ENCODE data around the gene TRIM16.
"Not testable (repeated sequence)": the region's sequence is repeated elsewhere in the genome, so short reads cannot be mapped to it uniquely, and the experiment has no call there.

The TRIM16 gene

DNA sequence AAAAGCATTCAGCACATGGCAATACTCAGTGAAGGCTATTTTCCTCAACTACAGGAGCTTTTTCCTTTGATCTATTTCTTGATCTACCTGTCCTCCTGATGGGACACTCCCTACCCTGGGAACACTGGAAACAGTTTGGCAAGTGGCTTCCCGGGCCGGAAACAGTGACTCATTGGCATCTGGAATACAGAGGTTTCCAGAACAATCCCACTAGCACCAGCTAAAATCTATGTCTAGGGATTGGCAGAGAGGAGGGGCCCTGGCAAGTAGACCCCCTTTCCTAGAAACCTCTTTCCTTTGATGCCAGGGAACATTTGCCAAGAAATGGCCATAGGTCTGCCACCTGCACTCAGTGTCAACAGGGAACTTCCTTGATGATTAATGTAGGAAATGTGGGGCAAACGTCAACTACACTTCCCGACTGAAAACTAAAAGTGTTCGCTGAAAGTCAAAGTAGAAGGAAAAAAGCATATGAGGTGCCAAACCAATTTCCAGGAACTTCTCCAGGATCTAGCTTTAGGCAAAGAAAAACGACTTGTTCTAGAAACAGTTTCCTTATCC is 34.2 kb downstream of the TRIM16 start:
- Histone ChIP-seq H3K4me2 (ENCODE audit: low read length) (no peak overlapping the region), H3K9ac (ENCODE audit: low read length) (no peak overlapping the region)

GRCh38 chr17:15648386-15648785 is 35.7 kb downstream of the TRIM16 start:
- Histone ChIP-seq H3K4me3 (ENCODE audit: low read depth, low read length, poor library complexity, severe bottlenecking) (no peak overlapping the region), H4K20me1 (ENCODE audit: insufficient read depth, low read length) (no peaks in the 10 kb centered on the region), H3K9me3 (ENCODE audit: low read length) (no peaks in the 10 kb centered on the region), H3K9me2 (ENCODE audit: low read depth, low read length) (no peaks in the 10 kb centered on the region), H3K4me1 (ENCODE audit: insufficient read depth, low read length, severe bottlenecking) (no peaks in the 10 kb centered on the region), H3F3A (ENCODE audit: insufficient read depth, low read length) (no peaks in the 10 kb centered on the region), H3K27ac (ENCODE audit: low read depth, low read length, poor library complexity, severe bottlenecking) (no peak overlapping the region), H3K79me2 (ENCODE audit: insufficient read depth, low read length) (no peaks in the 10 kb centered on the region), H3K36me3 (ENCODE audit: insufficient read depth, low read length) (no peaks in the 10 kb centered on the region), H3K27me3 (ENCODE audit: insufficient read depth, low read length) (no peaks in the 10 kb centered on the region), H2AFZ (ENCODE audit: low read length) (no peak overlapping the region), H3K9ac (ENCODE audit: low read length) (no peak overlapping the region), H3K4me2 (ENCODE audit: low read length) (no peak overlapping the region)
- TF ChIP-seq CTCF (IDR thresholded peaks at IDR 0.05; ENCODE audit: low read length): no peak

More for the DNA sequence above, 34.2 kb downstream of the TRIM16 start:
- no peak overlapping the region for H2AFZ ChIP-seq (ENCODE audit: low read length)
- no peaks in the 10 kb centered on the region for H3K9me3 ChIP-seq (ENCODE audit: low read length)
- no peaks in the 10 kb centered on the region for H3K9me2 ChIP-seq (ENCODE audit: low read depth, low read length)
- H3K36me3 ChIP-seq (ENCODE audit: insufficient read depth, low read length): no peaks in the 10 kb centered on the region
- H3K79me2 ChIP-seq (ENCODE audit: insufficient read depth, low read length): no peaks in the 10 kb centered on the region
- H3K4me3 ChIP-seq (ENCODE audit: low read depth, low read length, poor library complexity, severe bottlenecking): no peak overlapping the region
- H3F3A ChIP-seq (ENCODE audit: insufficient read depth, low read length): no peaks in the 10 kb centered on the region
- H3K27me3 ChIP-seq (ENCODE audit: insufficient read depth, low read length): no peaks in the 10 kb centered on the region
- no peaks in the 10 kb centered on the region for H4K20me1 ChIP-seq (ENCODE audit: insufficient read depth, low read length)
- no peaks in the 10 kb centered on the region for H3K4me1 ChIP-seq (ENCODE audit: insufficient read depth, low read length, severe bottlenecking)
- no peak for TF ChIP-seq CTCF (IDR thresholded peaks at IDR 0.05; ENCODE audit: low read length)
- TF ChIP-seq EZH2 (IDR thresholded peaks at IDR 0.05; ENCODE audit: borderline replicate concordance, low read length): no peak
- no peak overlapping the region for H3K27ac ChIP-seq (ENCODE audit: low read depth, low read length, poor library complexity, severe bottlenecking)

DNA sequence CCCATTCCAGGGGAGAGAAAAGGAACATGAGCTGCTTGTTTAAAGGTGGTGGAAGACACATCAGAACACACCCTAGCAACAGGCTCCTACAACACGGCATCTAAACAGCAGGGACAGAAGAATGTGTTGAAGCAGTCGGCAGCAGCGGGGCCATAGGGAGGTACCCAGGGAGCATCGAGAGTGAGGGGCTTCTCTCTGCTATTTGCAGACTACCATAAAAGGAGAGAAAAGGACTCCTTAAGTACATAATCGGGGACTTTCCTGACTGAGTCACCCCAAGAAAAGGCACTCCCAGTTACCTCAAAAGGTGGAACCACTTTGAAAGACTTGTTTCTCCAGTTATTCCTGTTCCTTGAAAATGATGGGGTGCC is 38.2 kb downstream of the TRIM16 start:
- H3K36me3 ChIP-seq (ENCODE audit: insufficient read depth, low read length); H3K9me2 ChIP-seq (ENCODE audit: low read depth, low read length); H2AFZ ChIP-seq (ENCODE audit: low read length); H3K9me3 ChIP-seq (ENCODE audit: low read length); H3K27ac ChIP-seq (ENCODE audit: low read depth, low read length, poor library complexity, severe bottlenecking); H3K4me3 ChIP-seq (ENCODE audit: low read depth, low read length, poor library complexity, severe bottlenecking); H3K4me2 ChIP-seq (ENCODE audit: low read length); H4K20me1 ChIP-seq (ENCODE audit: insufficient read depth, low read length); H3K79me2 ChIP-seq (ENCODE audit: insufficient read depth, low read length); H3F3A ChIP-seq (ENCODE audit: insufficient read depth, low read length); H3K27me3 ChIP-seq (ENCODE audit: insufficient read depth, low read length); H3K4me1 ChIP-seq (ENCODE audit: insufficient read depth, low read length, severe bottlenecking); H3K9ac ChIP-seq (ENCODE audit: low read length): not testable (repeated sequence)

DNA sequence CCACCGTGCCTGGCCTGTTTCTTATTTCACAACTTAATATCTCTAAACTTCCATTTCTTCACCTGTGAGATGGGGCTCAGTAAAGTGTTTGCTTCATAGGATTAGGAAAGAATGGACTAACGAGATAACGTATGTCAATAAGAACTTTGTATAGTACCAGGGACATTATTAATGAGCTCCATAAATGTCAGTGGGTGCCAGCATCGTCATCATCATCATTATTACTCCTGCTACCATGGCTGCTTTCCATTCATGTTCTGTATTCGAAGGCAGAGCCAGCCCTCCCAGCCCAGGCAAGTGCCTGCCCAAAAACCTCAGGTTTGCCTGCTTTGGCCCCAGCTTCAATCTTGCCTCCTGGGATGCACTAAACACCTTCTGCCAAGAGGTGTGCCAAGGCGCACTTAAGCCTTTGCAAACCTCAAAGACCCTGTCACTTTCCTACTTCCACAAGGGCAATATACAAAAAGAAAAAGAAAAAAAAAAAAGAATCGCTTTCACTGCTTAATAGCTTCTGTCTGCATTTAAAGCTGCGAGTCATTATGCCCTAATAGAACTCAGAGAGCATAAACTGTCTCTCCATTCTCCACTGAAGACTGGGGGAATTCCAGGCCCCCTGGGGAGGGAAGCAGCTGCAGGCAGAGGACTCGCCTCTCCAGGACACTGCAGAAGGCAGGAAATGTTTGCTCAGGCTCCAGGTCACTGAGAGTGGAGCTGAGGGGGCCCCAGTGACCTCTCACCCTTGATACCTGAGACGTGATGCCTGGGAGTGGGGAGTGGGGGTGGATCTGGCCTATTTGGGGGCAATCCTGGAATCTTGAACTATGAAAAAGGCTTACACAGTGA is 38.8 kb downstream of the TRIM16 start:
- not testable (repeated sequence) for H3K9ac ChIP-seq (ENCODE audit: low read length); H3K4me2 ChIP-seq (ENCODE audit: low read length); H3K4me3 ChIP-seq (ENCODE audit: low read depth, low read length, poor library complexity, severe bottlenecking)

DNA sequence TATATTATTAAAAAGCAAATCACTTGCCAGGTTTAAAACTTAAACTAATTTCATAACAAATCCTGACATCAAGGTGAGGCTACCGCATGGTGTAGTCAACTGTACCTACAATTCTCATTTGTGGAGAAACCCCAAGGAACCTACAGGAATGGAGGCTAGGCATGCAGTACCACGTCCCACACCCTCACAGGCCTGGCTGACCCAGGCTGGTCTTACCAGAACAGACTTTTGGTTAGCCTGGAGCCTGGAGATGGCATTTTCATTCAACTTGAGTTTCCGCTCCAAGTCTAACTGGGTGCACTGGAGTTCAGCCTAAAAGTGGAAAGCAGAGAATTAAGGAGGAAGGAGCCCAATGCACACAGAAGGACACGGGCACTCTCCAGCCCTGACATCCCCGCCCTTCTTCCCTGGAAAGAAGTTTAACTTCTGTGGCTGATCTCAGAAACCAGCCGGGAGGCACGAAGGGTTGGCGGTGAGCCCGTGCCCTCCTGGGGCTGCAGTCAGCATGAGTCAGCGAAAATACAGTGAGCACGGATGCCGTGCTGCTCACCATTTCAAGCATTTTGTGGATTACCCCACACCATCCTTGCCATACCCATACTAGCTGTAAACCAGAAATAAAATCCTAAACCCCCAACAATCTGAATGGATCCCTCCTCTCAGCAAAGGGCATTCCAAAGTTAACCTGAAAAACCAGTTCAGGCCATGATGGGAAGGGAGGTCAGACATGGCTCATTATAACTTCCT is 41.4 kb downstream of the TRIM16 start:
- H3K4me3 ChIP-seq (ENCODE audit: low read depth, low read length, poor library complexity, severe bottlenecking); H3K4me2 ChIP-seq (ENCODE audit: low read length); H3K27ac ChIP-seq (ENCODE audit: low read depth, low read length, poor library complexity, severe bottlenecking); H2AFZ ChIP-seq (ENCODE audit: low read length); H3K9ac ChIP-seq (ENCODE audit: low read length); H3K9me3 ChIP-seq (ENCODE audit: low read length); H3F3A ChIP-seq (ENCODE audit: insufficient read depth, low read length); H3K27me3 ChIP-seq (ENCODE audit: insufficient read depth, low read length); H3K79me2 ChIP-seq (ENCODE audit: insufficient read depth, low read length); H3K4me1 ChIP-seq (ENCODE audit: insufficient read depth, low read length, severe bottlenecking); H3K9me2 ChIP-seq (ENCODE audit: low read depth, low read length); H4K20me1 ChIP-seq (ENCODE audit: insufficient read depth, low read length); H3K36me3 ChIP-seq (ENCODE audit: insufficient read depth, low read length): not testable (repeated sequence)

More for the DNA sequence above, 38.8 kb downstream of the TRIM16 start:
- not testable (repeated sequence) for H3K4me1 ChIP-seq (ENCODE audit: insufficient read depth, low read length, severe bottlenecking); H3K79me2 ChIP-seq (ENCODE audit: insufficient read depth, low read length); H3K36me3 ChIP-seq (ENCODE audit: insufficient read depth, low read length); H3F3A ChIP-seq (ENCODE audit: insufficient read depth, low read length); H3K27me3 ChIP-seq (ENCODE audit: insufficient read depth, low read length); H3K9me3 ChIP-seq (ENCODE audit: low read length); H4K20me1 ChIP-seq (ENCODE audit: insufficient read depth, low read length); H3K9me2 ChIP-seq (ENCODE audit: low read depth, low read length); H3K27ac ChIP-seq (ENCODE audit: low read depth, low read length, poor library complexity, severe bottlenecking); H2AFZ ChIP-seq (ENCODE audit: low read length)

- H3K27ac ChIP-seq (ENCODE audit: low read depth, low read length, poor library complexity, severe bottlenecking); H3K79me2 ChIP-seq (ENCODE audit: insufficient read depth, low read length): not testable (repeated sequence)
Measured at GRCh38 chr17:15642014-15642413, 42.1 kb downstream of the TRIM16 start.

More at GRCh38 chr17:15642014-15642413, 42.1 kb downstream of the TRIM16 start:
- not testable (repeated sequence) for H3K4me1 ChIP-seq (ENCODE audit: insufficient read depth, low read length, severe bottlenecking); H3K4me2 ChIP-seq (ENCODE audit: low read length); H3K4me3 ChIP-seq (ENCODE audit: low read depth, low read length, poor library complexity, severe bottlenecking); H3K36me3 ChIP-seq (ENCODE audit: insufficient read depth, low read length); H3F3A ChIP-seq (ENCODE audit: insufficient read depth, low read length); H3K27me3 ChIP-seq (ENCODE audit: insufficient read depth, low read length); H2AFZ ChIP-seq (ENCODE audit: low read length); H4K20me1 ChIP-seq (ENCODE audit: insufficient read depth, low read length); H3K9me2 ChIP-seq (ENCODE audit: low read depth, low read length); H3K9me3 ChIP-seq (ENCODE audit: low read length); H3K9ac ChIP-seq (ENCODE audit: low read length)

Data from OCI-LY1 (cell line).